Measurements from ENCODE around the gene OR1F1. TPM values are rescaled to one million over a fixed set of nuclear protein-coding genes. Genes with fewer than 3 reads are reported as not detected.
"Not testable (repeated sequence)": the region's sequence is repeated elsewhere in the genome, so short reads cannot be mapped to it uniquely, and the experiment has no call there.

The OR1F1 gene
- total RNA-seq, 1 experiment from 2014 or later: not detected

DNA sequence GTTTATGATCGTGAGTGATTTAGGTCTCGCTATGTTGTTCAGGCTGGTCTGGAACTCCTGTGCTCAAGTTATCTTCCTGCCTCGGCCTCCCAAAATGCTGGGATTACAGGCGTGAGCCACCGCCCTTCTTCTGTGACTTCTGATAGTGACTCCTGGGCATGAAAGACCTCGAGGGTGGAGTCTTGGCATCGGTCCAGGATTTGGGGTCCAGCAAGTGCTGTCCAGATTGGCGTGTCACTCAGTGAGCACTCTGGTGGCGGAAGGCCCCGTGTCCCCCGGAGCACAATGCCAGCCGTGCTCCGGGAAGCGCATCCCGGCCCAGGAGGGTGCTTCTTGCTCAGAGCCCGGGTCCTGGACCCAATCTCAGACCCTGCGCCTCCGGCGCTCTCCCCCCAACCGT, 6.8 kb downstream of the OR1F1 start:
- Histone ChIP-seq H3K9me3 (ENCODE audit: low read depth, low read length, poor library complexity, severe bottlenecking) (no peaks in the 10 kb centered on the region), H3K27ac (ENCODE audit: low read depth, low read length, poor library complexity, severe bottlenecking) (no peak overlapping the region), H3K4me3 (ENCODE audit: low read depth, low read length, poor library complexity, severe bottlenecking) (no peak overlapping the region), H3K36me3 (ENCODE audit: insufficient read depth, low read length, poor library complexity, severe bottlenecking) (no peaks in the 10 kb centered on the region), H3K4me1 (ENCODE audit: insufficient read depth, low read length, poor library complexity, severe bottlenecking) (peaks cover 16% of the 10 kb centered on the region), H3K27me3 (replicated peaks; ENCODE audit: insufficient read depth, low read depth, low read length, poor library complexity) (peaks cover 4% of the 10 kb centered on the region)
- TF ChIP-seq, protein P1, sequence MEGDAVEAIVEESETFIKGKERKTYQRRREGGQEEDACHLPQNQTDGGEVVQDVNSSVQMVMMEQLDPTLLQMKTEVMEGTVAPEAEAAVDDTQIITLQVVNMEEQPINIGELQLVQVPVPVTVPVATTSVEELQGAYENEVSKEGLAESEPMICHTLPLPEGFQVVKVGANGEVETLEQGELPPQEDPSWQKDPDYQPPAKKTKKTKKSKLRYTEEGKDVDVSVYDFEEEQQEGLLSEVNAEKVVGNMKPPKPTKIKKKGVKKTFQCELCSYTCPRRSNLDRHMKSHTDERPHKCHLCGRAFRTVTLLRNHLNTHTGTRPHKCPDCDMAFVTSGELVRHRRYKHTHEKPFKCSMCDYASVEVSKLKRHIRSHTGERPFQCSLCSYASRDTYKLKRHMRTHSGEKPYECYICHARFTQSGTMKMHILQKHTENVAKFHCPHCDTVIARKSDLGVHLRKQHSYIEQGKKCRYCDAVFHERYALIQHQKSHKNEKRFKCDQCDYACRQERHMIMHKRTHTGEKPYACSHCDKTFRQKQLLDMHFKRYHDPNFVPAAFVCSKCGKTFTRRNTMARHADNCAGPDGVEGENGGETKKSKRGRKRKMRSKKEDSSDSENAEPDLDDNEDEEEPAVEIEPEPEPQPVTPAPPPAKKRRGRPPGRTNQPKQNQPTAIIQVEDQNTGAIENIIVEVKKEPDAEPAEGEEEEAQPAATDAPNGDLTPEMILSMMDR (conservative IDR thresholded peaks at IDR 0.05; ENCODE audit: low read depth, low read length): no peak
- TF ChIP-seq EZH2 (IDR thresholded peaks at IDR 0.05; ENCODE audit: borderline replicate concordance, low read depth, low read length, poor library complexity, severe bottlenecking): no peak
- BruUV-seq (replicated peaks): no TSS peak
- intact Hi-C loops (cut with micrococcal nuclease; ENCODE audit: unreplicated experiment): no loop called here
- ChIA-PET POLR2A (ENCODE audit: low non-redundant PET) (no interaction called here), CTCF (no interaction called here)
- no peak for DNase-seq (ENCODE audit: low spot score)

- Histone ChIP-seq H3K4me1 (ENCODE audit: insufficient read depth, low read length, poor library complexity, severe bottlenecking) (peaks cover 6% of the 10 kb centered on the region), H3K9me3 (ENCODE audit: low read depth, low read length, poor library complexity, severe bottlenecking) (no peaks in the 10 kb centered on the region), H3K36me3 (ENCODE audit: insufficient read depth, low read length, poor library complexity, severe bottlenecking) (no peaks in the 10 kb centered on the region), H3K27ac (ENCODE audit: low read depth, low read length, poor library complexity, severe bottlenecking) (no peak overlapping the region), H3K27me3 (replicated peaks; ENCODE audit: insufficient read depth, low read depth, low read length, poor library complexity) (peaks cover 4% of the 10 kb centered on the region), H3K4me3 (ENCODE audit: low read depth, low read length, poor library complexity, severe bottlenecking) (no peak overlapping the region)
- no peak for DNase-seq (ENCODE audit: low spot score)
- BruUV-seq (replicated peaks): no TSS peak
- intact Hi-C loops (cut with micrococcal nuclease; ENCODE audit: unreplicated experiment): no loop called here
- CTCF ChIA-PET: no interaction called here
- TF ChIP-seq EZH2 (IDR thresholded peaks at IDR 0.05; ENCODE audit: borderline replicate concordance, low read depth, low read length, poor library complexity, severe bottlenecking): no peak
- TF ChIP-seq, protein P1 (conservative IDR thresholded peaks at IDR 0.05; ENCODE audit: low read depth, low read length): no peak
- POLR2A ChIA-PET (ENCODE audit: low non-redundant PET): no interaction called here
These were observed 8.0 kb downstream of the OR1F1 start for GRCh38 chr16:3195975-3196374.

DNA sequence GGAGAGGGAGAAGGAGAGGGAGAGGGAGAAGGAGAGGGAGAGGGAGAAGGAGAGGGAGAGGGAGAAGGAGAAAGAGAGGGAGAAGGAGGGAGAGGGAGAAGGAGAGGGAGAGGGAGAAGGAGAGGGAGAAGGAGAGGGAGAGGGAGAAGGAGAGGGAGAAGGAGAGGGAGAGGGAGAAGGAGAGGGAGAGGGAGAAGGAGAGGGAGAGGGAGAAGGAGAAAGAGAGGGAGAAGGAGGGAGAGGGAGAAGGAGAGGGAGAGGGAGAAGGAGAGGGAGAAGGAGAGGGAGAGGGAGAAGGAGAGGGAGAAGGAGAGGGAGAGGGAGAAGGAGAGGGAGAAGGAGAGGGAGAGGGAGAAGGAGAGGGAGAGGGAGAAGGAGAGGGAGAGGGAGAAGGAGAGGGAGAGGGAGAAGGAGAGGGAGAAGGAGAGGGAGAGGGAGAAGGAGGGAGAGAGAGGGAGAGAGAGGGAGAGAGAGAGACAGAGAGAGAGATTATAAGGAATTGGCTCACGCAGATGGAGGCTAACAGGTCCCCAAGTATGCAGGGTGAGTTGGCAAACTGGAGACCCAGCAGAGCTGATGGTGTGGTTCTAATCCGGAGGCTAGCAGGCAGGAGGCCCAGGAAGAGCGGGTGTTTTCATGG, 9.8 kb downstream of the OR1F1 start:
- DNase-seq (ENCODE audit: low spot score); H3K4me1 ChIP-seq (ENCODE audit: insufficient read depth, low read length, poor library complexity, severe bottlenecking); H3K9me3 ChIP-seq (ENCODE audit: low read depth, low read length, poor library complexity, severe bottlenecking); H3K27ac ChIP-seq (ENCODE audit: low read depth, low read length, poor library complexity, severe bottlenecking); POLR2A ChIA-PET (ENCODE audit: low non-redundant PET); CTCF ChIA-PET; H3K27me3 ChIP-seq (replicated peaks; ENCODE audit: insufficient read depth, low read depth, low read length, poor library complexity); BruUV-seq (replicated peaks); H3K36me3 ChIP-seq (ENCODE audit: insufficient read depth, low read length, poor library complexity, severe bottlenecking); intact Hi-C loops (cut with micrococcal nuclease; ENCODE audit: unreplicated experiment); H3K4me3 ChIP-seq (ENCODE audit: low read depth, low read length, poor library complexity, severe bottlenecking): not testable (repeated sequence)

Measured in A673 (cell line).